Esophagus muscularis mucosa (tissue), 4 donors: Measurements from ENCODE around the gene GALNT2.

Experiments
- EP300 ChIP-seq: sonication (generic); formaldehyde crosslinking; IDR thresholded peaks from one replicate; pipeline ENCODE4 v1.6.1; 2017; ENCODE audit warnings: antibody characterized with exemption
- POLR2A ChIP-seq: fragments of 450-650 bp; IDR thresholded peaks from one replicate; pipeline ENCODE4 v1.6.1; 2017; ENCODE audit warnings: antibody characterized with exemption, moderate library complexity, mild to moderate bottlenecking, low read depth
- TF ChIP-seq, protein P1 (sequence below), 3 experiments: fragments of 200-600 bp in 2 of 3; fragments of 450-650 bp in 1 of 3; sonication (generic) in 2 of 3; IDR thresholded peaks; one replicate each; pipeline ENCODE4 v1.5.1; 2017 to 2019; ENCODE audit warnings: antibody characterized with exemption in 3 of 3, mild to moderate bottlenecking in 2 of 3, moderate library complexity in 1 of 3

DNA sequence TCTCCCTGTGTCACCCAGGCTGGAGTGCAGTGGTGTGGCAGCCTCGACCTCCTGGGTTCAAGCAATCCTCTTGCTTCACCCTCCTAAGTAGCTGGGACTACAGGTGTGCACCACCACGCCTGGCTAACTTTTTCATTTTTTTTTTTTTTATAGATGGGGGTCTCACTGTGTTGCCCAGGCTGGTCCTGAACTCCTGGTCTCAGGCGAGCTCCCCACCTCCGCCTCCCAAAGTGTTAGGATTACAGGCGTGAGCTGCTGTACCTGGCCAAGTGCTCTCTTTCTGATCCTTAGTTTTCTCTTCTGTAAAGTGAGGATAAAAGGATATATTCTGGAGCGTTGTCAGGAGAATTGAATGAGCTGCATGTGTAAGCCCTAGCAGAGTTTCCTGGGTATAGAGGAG, 68.7 kb downstream of the GALNT2 start:
- TF ChIP-seq, protein P1, sequence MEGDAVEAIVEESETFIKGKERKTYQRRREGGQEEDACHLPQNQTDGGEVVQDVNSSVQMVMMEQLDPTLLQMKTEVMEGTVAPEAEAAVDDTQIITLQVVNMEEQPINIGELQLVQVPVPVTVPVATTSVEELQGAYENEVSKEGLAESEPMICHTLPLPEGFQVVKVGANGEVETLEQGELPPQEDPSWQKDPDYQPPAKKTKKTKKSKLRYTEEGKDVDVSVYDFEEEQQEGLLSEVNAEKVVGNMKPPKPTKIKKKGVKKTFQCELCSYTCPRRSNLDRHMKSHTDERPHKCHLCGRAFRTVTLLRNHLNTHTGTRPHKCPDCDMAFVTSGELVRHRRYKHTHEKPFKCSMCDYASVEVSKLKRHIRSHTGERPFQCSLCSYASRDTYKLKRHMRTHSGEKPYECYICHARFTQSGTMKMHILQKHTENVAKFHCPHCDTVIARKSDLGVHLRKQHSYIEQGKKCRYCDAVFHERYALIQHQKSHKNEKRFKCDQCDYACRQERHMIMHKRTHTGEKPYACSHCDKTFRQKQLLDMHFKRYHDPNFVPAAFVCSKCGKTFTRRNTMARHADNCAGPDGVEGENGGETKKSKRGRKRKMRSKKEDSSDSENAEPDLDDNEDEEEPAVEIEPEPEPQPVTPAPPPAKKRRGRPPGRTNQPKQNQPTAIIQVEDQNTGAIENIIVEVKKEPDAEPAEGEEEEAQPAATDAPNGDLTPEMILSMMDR (IDR thresholded peaks at IDR 0.05) = no peak
- TF ChIP-seq EP300 (no peak), POLR2A (no peak)
